ENCODE results near the gene CTAG1B. TPM values are rescaled to one million over a fixed set of nuclear protein-coding genes. Genes with fewer than 3 reads are reported as not detected.

CTAG1B gene
- total and polyA plus RNA-seq, 2 of the 8 experiments (the other 6 are each of a cell fraction or from before 2014, with no cell fraction given): not detected

GRCh38 chrX:154602226-154602625 is 16.9 kb downstream of the CTAG1B start:
- FAIRE-seq (no peak), DNase-seq (ENCODE audit: low read depth in 1 of 2, low spot score in 2 of 2) (no peak)
- no peaks in the 10 kb centered on the region for H3K79me1 ChIP-seq (ENCODE audit: low read depth, low read length)
- no peaks in the 10 kb centered on the region for H3K79me2 ChIP-seq (ENCODE audit: control insufficient read depth in 1 of 2, insufficient read depth in 2 of 2, low read length in 2 of 2)
- H3K56ac ChIP-seq (replicated peaks; ENCODE audit: insufficient read length, low read depth, low read length): no peak overlapping the region
- no peaks in the 10 kb centered on the region for H3K36me3 ChIP-seq (ENCODE audit: control insufficient read depth in 2 of 4, insufficient read depth in 4 of 4, low read length in 3 of 4)
- H3K27me3 ChIP-seq (replicated peaks in 1 of 4; ENCODE audit: control insufficient read depth in 3 of 4, extremely low read depth in 1 of 4, insufficient read depth in 3 of 4, low read length in 3 of 4): no peaks in the 10 kb centered on the region
- H3K23me2 ChIP-seq (ENCODE audit: low read depth, low read length): no peaks in the 10 kb centered on the region
- no peak overlapping the region for H3K9ac ChIP-seq (replicated peaks in 1 of 4; ENCODE audit: extremely low read depth in 1 of 4, low read depth in 3 of 4, low read length in 3 of 4)
- no peak overlapping the region for H3K18ac ChIP-seq (ENCODE audit: extremely low read depth, low read length)
- no peak overlapping the region for H3K23ac ChIP-seq (ENCODE audit: insufficient read length)
- H3K4ac ChIP-seq (replicated peaks; ENCODE audit: insufficient read length, low read depth, low read length): no peak overlapping the region
- H3K4me3 ChIP-seq (ENCODE audit: extremely low read depth in 1 of 4, insufficient read depth in 2 of 4, low read depth in 3 of 4, low read length in 4 of 4): no peak overlapping the region
- no peak overlapping the region for H2BK15ac ChIP-seq (ENCODE audit: low read length)
- H4K20me1 ChIP-seq (replicated peaks in 1 of 2; ENCODE audit: control insufficient read depth in 1 of 2, insufficient read depth in 2 of 2, low read length in 2 of 2): no peaks in the 10 kb centered on the region
- H3K4me1 ChIP-seq (replicated peaks in 1 of 4; ENCODE audit: control insufficient read depth in 3 of 4, insufficient read depth in 4 of 4, low read length in 3 of 4): peaks cover 0 to 2% (median 0%) of the 10 kb centered on the region in 4 experiments; a peak in 1 of 7 replicates
- no peak overlapping the region for H2BK5ac ChIP-seq (ENCODE audit: low read depth, low read length)
- 84% methylated on average over 10 of the region's 13 CpGs; no CpG with 5 or more reads in 1 of the 2 experiments for WGBS, 2 experiments (ENCODE audit: extremely low coverage in 1 of 2, insufficient coverage in 1 of 2, insufficient read length in 1 of 2, insufficient replicate concordance in 2 of 2, low coverage in 1 of 2, low lambda C conversion rate in 2 of 2, missing lambda C conversion rate in 1 of 2)
- no peak overlapping the region for H2AFZ ChIP-seq (ENCODE audit: low read length)
- ChIA-PET CTCF (ENCODE audit: partially characterized antibody) (interaction anchor here (0.7 kb wide), 1 partner anchor 9 kb away, joined by 3 read pairs; no protein-coding TSS in a partner anchor), POLR2A (ENCODE audit: partially characterized antibody) (no interaction called here)
- no peak overlapping the region for H3K14ac ChIP-seq (ENCODE audit: insufficient read length)
- H2BK20ac ChIP-seq (ENCODE audit: low read length): no peak overlapping the region
- H2AK5ac ChIP-seq (ENCODE audit: low read depth, low read length): no peak overlapping the region
- H4K5ac ChIP-seq (ENCODE audit: insufficient read length, low read depth, low read length): no peak overlapping the region
- no peak overlapping the region for H3K4me2 ChIP-seq (ENCODE audit: insufficient read depth in 1 of 2, low read depth in 2 of 2, low read length in 2 of 2)
- no peak overlapping the region for H2BK12ac ChIP-seq (ENCODE audit: low read depth, low read length)
- H3K9me3 ChIP-seq (ENCODE audit: insufficient read depth in 2 of 2, low read depth in 1 of 2, low read length in 1 of 2): peaks cover under 1 to 6% of the 10 kb centered on the region in 2 experiments
- no peak overlapping the region for H4K91ac ChIP-seq (replicated peaks; ENCODE audit: insufficient read length, low read length)
- no peak overlapping the region for H2BK120ac ChIP-seq (replicated peaks; ENCODE audit: low read depth, low read length)
- H4K8ac ChIP-seq (ENCODE audit: extremely low read depth, insufficient read depth, low read length): no peak overlapping the region
- H3K27ac ChIP-seq (ENCODE audit: low read depth, low read length): no peak overlapping the region
- TF ChIP-seq SIN3A (conservative IDR thresholded peaks at IDR 0.05 in 1 of 2, IDR thresholded peaks at IDR 0.05 in 1 of 2; ENCODE audit: low read depth in 1 of 2, low read length in 2 of 2) (no peak), PHF8 (conservative IDR thresholded peaks at IDR 0.05; ENCODE audit: low read depth, low read length) (no peak), ATF2 (IDR thresholded peaks at IDR 0.05; ENCODE audit: low read length) (no peak), RXRA (IDR thresholded peaks at IDR 0.05; ENCODE audit: insufficient read depth, low read depth, low read length) (no peak), NRF1 (IDR thresholded peaks at IDR 0.05; ENCODE audit: low read depth, low read length) (no peak), KDM1A (IDR thresholded peaks at IDR 0.05; ENCODE audit: borderline replicate concordance, low read length) (no peak), SUZ12 (IDR thresholded peaks at IDR 0.05; ENCODE audit: low read length) (no peak), USF2 (IDR thresholded peaks at IDR 0.05; ENCODE audit: low read length) (no peak), MAFK (IDR thresholded peaks at IDR 0.05; ENCODE audit: low read depth, low read length) (no peak), GABPA (IDR thresholded peaks at IDR 0.05; ENCODE audit: borderline replicate concordance, insufficient read depth, low read length) (no peak), TAF1 (IDR thresholded peaks at IDR 0.05; ENCODE audit: low read depth, low read length) (no peak)
